Thyroid gland (tissue), 4 donors: Measurements from ENCODE around the gene SYNPO2. TPM values are rescaled to one million over a fixed set of nuclear protein-coding genes. Genes with fewer than 3 reads are reported as not detected.

Experiments
- DNase-seq, 2 donors: peaks; one replicate each; pipeline ENCODE4 v3.0.0-alpha.2; 2019
- H3K27ac ChIP-seq, 3 donors: fragments of 200-600 bp; sonication (generic); 1 replicate in 2 of 3; 2 replicates in 1 of 3; pipeline ENCODE4 v1.5.1; 2016 to 2019; ENCODE audit warnings: mild to moderate bottlenecking in 1 of 3, moderate library complexity in 1 of 3
- H3K27me3 ChIP-seq: fragments of 200-600 bp; sonication (generic); one replicate; pipeline ENCODE4 v1.5.1; 2019
- H3K36me3 ChIP-seq, 2 donors: fragments of 200-600 bp; sonication (generic); one replicate each; pipeline ENCODE4 v1.5.1; 2016 to 2019
- H3K4me1 ChIP-seq, 2 donors: fragments of 200-600 bp; sonication (generic); one replicate each; pipeline ENCODE4 v1.5.1; 2017 to 2019
- H3K4me3 ChIP-seq, 3 donors: fragments of 200-600 bp; sonication (generic); replicated peaks in 1 of 3; 1 replicate in 2 of 3; 2 replicates in 1 of 3; pipeline ENCODE4 v1.5.1; 2016; ENCODE audit warnings: mild to moderate bottlenecking in 1 of 3
- H3K9me3 ChIP-seq: fragments of 200-600 bp; sonication (generic); one replicate; pipeline ENCODE4 v1.5.1; 2017
- POLR2A ChIP-seq, 2 donors: fragments of 450-650 bp; IDR thresholded peaks; one replicate each; pipeline ENCODE4 v1.6.1; 2017; ENCODE audit warnings: antibody characterized with exemption in 2 of 2, mild to moderate bottlenecking in 2 of 2, moderate library complexity in 1 of 2
- WGBS, 2 donors: methylation state at CpG; one replicate each; pipeline ENCODE4 v1.1.5; 2017; 5-methylcytosine and 5-hydroxymethylcytosine counted together
- intact Hi-C: fragments of 100-400 bp; cut with DNase I; formaldehyde crosslinking; loops from one replicate; pipeline ENCODE4 v1.15.1; 2023
- total RNA-seq, 4 donors: library from RNA; depleted of rRNA; stranded (reverse); fragments of >200 nt; gene quantifications; one replicate each; pipeline ENCODE4 v1.2.3, GENCODE V29; 2016
- TF ChIP-seq, protein P1 (sequence below), 6 experiments: fragments of 200-600 bp in 3 of 6; fragments of 450-650 bp in 3 of 6; sonication (generic) in 3 of 6; IDR thresholded peaks; one replicate each; pipeline ENCODE4 v1.5.1; 2016 to 2019; ENCODE audit warnings: antibody characterized with exemption in 6 of 6, mild to moderate bottlenecking in 2 of 6, inconsistent platforms in 1 of 6, moderate library complexity in 1 of 6

SYNPO2 gene
- total RNA-seq, 4 donors from 2014 or later = 11.4 to 37.8 (median 23.8) TPM

DNA sequence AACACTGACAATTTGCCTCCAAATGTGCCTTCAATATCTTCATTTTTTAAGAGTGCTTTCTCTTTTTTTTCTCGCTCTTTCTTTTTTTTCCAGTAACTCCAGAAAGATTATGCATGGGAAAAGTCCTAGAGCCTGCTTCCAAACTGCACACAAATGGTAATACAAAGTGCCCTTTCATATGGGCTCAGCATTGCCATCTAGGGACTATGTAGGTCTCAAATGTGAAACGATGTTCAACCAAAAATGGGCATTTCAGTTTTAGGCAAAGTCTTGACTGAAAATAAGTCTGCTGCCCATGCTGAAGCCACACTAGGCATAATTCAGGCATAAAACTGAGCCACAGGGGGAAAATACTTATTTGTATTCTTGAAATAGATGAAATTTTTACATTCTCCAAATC is 65.6 kb downstream of the SYNPO2 start:
- Histone ChIP-seq H3K4me1 (no peaks in the 10 kb centered on the region), H3K36me3 (no peaks in the 10 kb centered on the region), H3K4me3 (no peak overlapping the region), H3K27me3 (no peaks in the 10 kb centered on the region), H3K9me3 (no peaks in the 10 kb centered on the region), H3K27ac (no peak overlapping the region)
- no peak for TF ChIP-seq POLR2A (IDR thresholded peaks at IDR 0.05)
- TF ChIP-seq, protein P1, sequence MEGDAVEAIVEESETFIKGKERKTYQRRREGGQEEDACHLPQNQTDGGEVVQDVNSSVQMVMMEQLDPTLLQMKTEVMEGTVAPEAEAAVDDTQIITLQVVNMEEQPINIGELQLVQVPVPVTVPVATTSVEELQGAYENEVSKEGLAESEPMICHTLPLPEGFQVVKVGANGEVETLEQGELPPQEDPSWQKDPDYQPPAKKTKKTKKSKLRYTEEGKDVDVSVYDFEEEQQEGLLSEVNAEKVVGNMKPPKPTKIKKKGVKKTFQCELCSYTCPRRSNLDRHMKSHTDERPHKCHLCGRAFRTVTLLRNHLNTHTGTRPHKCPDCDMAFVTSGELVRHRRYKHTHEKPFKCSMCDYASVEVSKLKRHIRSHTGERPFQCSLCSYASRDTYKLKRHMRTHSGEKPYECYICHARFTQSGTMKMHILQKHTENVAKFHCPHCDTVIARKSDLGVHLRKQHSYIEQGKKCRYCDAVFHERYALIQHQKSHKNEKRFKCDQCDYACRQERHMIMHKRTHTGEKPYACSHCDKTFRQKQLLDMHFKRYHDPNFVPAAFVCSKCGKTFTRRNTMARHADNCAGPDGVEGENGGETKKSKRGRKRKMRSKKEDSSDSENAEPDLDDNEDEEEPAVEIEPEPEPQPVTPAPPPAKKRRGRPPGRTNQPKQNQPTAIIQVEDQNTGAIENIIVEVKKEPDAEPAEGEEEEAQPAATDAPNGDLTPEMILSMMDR (IDR thresholded peaks at IDR 0.05) = peak in 3 of 6 experiments; percentile 46 to 50 (median 48)
- 44 to 58% methylated on average over 2 of the region's 2 CpGs for WGBS, 2 donors
- intact Hi-C loops = no loop called here
- peak in 1 of 2 donors; percentile 5 for DNase-seq

DNA sequence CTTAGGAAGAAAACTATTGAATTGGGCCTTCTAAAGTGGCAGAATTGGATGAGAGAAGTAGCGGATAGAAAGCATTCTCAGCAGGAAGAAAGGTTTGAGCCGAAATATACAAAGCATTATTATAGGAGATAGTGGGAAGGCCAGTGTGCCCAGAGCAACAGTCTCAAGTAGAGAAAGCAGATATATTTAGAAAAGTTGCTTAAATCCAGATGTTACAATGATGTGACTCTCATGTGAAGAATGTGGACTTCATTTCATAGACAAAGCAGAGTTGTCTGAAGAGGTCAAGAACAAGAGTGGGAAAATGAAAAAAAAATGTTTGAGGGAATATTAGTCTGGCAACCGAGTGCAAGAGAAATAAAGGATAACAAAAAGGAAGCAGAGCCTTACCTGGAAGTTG is 66.9 kb downstream of the SYNPO2 start:
- no peak for DNase-seq
- no peaks in the 10 kb centered on the region for H3K27me3 ChIP-seq
- H3K27ac ChIP-seq = no peak overlapping the region
- intact Hi-C loops = no loop called here
- no peak for TF ChIP-seq POLR2A (IDR thresholded peaks at IDR 0.05)
- TF ChIP-seq, protein P1 (IDR thresholded peaks at IDR 0.05) = no peak
- no peak overlapping the region for H3K4me3 ChIP-seq
- H3K9me3 ChIP-seq = no peaks in the 10 kb centered on the region
- H3K4me1 ChIP-seq = no peaks in the 10 kb centered on the region
- WGBS, 2 donors = 87 to 88% methylated on average over 3 of the region's 3 CpGs
- no peaks in the 10 kb centered on the region for H3K36me3 ChIP-seq

DNA sequence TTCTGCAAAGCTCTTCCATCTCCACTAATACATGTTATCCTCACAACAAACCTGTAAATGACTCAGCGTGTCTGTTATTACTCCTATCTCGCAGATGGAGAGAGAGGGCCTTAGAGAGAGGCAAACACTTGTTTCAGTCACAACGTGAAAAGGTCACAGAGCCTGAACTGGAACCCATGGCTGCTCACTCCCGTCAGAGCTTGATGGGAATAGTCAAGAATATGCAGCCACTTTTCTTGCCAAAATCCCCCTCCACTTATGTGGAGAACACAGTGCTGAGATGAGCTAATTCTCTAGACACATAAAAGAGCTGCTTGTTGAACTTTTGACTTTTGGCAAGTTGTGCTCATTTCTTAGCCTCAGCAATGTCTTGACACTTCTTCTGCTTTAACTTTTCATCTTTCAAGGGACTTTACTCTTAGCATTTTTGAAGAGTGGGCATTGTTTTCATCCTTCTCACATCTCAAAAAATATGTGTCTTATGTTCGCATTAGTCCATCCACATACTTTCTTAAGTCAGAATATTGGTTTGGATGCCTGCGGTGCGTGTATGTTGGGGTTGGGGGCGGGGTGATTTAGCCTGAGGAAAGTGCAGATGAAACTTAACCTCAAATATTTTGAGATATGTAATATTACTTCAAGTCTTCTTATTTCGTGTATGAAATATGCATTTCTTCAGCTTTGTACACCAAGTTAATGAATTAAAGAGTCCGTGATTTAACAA is 69.2 kb downstream of the SYNPO2 start:
- intact Hi-C loops = no loop called here
- no peak for DNase-seq
- no peak overlapping the region for H3K4me3 ChIP-seq
- no peaks in the 10 kb centered on the region for H3K4me1 ChIP-seq
- no peaks in the 10 kb centered on the region for H3K27me3 ChIP-seq
- H3K27ac ChIP-seq = no peak overlapping the region
- WGBS, 2 donors = 75 to 80% methylated on average over 10 of the region's 10 CpGs
- no peaks in the 10 kb centered on the region for H3K36me3 ChIP-seq
- H3K9me3 ChIP-seq = no peaks in the 10 kb centered on the region
- TF ChIP-seq, protein P1 (IDR thresholded peaks at IDR 0.05) = no peak
- no peak for TF ChIP-seq POLR2A (IDR thresholded peaks at IDR 0.05)

DNA sequence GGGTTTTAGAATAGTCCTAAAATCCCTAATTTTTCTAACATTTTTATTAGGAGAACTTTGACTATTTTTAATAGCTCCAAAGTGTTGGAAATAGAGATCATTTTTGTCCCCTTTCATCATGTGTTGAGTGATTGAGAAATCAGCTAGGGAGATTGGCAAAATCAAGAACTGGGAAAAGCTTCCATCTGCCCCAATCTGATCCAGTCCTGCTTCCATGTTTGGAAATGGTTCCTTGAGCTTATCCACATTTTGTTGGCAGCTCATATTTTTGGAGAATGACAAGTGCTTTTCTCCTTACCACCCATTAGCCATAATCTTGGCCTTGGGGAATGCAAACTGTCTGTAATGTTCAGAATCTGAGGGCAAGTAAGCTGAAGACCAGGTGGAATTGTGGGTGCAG is 73.9 kb downstream of the SYNPO2 start:
- intact Hi-C loops = loop anchor here (10.0 kb wide), 1 partner anchor 198 kb away; no protein-coding TSS in a partner anchor
- Histone ChIP-seq H3K27ac (no peak overlapping the region), H3K4me1 (peaks cover 0 to 4% of the 10 kb centered on the region in 2 donors), H3K9me3 (no peaks in the 10 kb centered on the region), H3K36me3 (no peaks in the 10 kb centered on the region), H3K27me3 (no peaks in the 10 kb centered on the region), H3K4me3 (no peak overlapping the region)
- TF ChIP-seq, protein P1 (IDR thresholded peaks at IDR 0.05) = no peak
- TF ChIP-seq POLR2A (IDR thresholded peaks at IDR 0.05) = no peak
- DNase-seq = no peak

DNA sequence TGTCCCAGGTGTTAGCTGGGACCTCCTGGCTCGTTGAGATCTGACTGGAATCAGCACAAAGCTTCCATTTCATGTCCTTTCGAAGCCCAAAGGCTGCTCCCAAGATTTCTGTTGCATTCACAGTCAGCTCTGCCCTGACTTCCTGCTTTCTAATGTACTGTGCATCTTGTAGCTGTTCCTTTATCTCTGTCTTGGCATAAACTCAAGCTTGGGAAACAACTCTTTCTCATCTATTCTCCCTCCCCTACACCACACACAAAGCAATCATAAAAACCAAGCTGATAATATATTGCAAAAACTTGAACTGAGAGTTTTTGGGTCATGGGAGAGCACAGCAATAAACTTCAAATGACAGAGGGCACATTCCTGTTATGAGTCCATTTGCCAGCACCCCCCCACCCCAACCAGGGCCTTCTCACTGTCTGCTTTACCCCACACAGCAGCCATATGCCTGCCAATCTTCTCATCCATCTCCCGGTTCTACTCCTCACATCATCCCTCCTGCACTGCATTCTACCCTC is 76.3 kb downstream of the SYNPO2 start:
- WGBS, 2 donors = 61 to 69% methylated on average over 3 of the region's 3 CpGs
- TF ChIP-seq, protein P1 (IDR thresholded peaks at IDR 0.05) = no peak
- no peak for TF ChIP-seq POLR2A (IDR thresholded peaks at IDR 0.05)

More for the DNA sequence above, 76.3 kb downstream of the SYNPO2 start:
- no peaks in the 10 kb centered on the region for H3K27me3 ChIP-seq
- H3K9me3 ChIP-seq = no peaks in the 10 kb centered on the region
- no peaks in the 10 kb centered on the region for H3K36me3 ChIP-seq
- H3K4me3 ChIP-seq = no peak overlapping the region
- peaks cover 4 to 12% of the 10 kb centered on the region in 2 donors for H3K4me1 ChIP-seq
- intact Hi-C loops = loop anchor here (10.0 kb wide), 1 partner anchor 200 kb away; no protein-coding TSS in a partner anchor
- no peak for DNase-seq
- no peak overlapping the region for H3K27ac ChIP-seq
